ENCODE results near the gene VWA2. TPM values are rescaled to one million over a fixed set of nuclear protein-coding genes. Genes with fewer than 3 reads are reported as not detected.

The VWA2 gene
- total RNA-seq, 4 donors from 2014 or later: 5.0 to 20.8 (median 11.3) TPM

- no peaks in the 10 kb centered on the region for H3K36me3 ChIP-seq
- peaks cover 0 to 15% (median 4%) of the 10 kb centered on the region in 4 donors for H3K4me1 ChIP-seq
- H3K27me3 ChIP-seq: no peaks in the 10 kb centered on the region
- no peak overlapping the region for H3K27ac ChIP-seq
- no peak for TF ChIP-seq POLR2A (IDR thresholded peaks at IDR 0.05)
- TF ChIP-seq, protein P1, sequence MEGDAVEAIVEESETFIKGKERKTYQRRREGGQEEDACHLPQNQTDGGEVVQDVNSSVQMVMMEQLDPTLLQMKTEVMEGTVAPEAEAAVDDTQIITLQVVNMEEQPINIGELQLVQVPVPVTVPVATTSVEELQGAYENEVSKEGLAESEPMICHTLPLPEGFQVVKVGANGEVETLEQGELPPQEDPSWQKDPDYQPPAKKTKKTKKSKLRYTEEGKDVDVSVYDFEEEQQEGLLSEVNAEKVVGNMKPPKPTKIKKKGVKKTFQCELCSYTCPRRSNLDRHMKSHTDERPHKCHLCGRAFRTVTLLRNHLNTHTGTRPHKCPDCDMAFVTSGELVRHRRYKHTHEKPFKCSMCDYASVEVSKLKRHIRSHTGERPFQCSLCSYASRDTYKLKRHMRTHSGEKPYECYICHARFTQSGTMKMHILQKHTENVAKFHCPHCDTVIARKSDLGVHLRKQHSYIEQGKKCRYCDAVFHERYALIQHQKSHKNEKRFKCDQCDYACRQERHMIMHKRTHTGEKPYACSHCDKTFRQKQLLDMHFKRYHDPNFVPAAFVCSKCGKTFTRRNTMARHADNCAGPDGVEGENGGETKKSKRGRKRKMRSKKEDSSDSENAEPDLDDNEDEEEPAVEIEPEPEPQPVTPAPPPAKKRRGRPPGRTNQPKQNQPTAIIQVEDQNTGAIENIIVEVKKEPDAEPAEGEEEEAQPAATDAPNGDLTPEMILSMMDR (IDR thresholded peaks at IDR 0.05): no peak
- DNase-seq: no peak
- peak overlapping the region in 3 of 4 donors; percentile 30 to 62 (median 55) for H3K4me3 ChIP-seq
- H3K9me3 ChIP-seq: no peaks in the 10 kb centered on the region
Measured at GRCh38 chr10:114239994-114240345, 916 bp downstream of the VWA2 start.

DNA sequence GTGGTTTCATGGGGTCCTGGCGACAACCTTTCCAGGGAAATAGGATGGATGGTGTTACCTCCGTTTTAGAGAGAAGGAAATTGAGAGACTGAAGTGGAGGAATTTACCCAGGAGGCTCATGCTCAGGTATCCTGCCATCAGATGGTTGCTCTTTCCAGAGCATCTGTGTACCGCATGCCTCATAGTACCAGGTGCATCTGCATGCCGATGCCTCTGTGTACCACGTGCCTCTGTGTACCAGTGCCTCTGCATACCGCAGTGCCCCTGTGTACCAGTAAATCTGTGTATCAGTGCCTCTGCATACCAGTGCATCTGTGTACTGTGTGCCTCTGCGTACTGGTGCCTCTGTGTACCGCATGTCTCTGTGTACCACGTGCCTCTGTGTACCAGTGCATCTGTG is 3.2 kb downstream of the VWA2 start:
- Histone ChIP-seq H3K27ac (no peak overlapping the region), H3K9me3 (no peaks in the 10 kb centered on the region), H3K27me3 (no peaks in the 10 kb centered on the region), H3K36me3 (no peaks in the 10 kb centered on the region), H3K4me3 (no peak overlapping the region), H3K4me1 (peaks cover 0 to 18% (median 4%) of the 10 kb centered on the region in 4 donors)
- DNase-seq: no peak
- TF ChIP-seq, protein P1 (IDR thresholded peaks at IDR 0.05): no peak
- TF ChIP-seq POLR2A (IDR thresholded peaks at IDR 0.05): no peak

- no peak overlapping the region for H3K27ac ChIP-seq
- peaks cover 0 to 18% (median 4%) of the 10 kb centered on the region in 4 donors for H3K4me1 ChIP-seq
- no peak for TF ChIP-seq POLR2A (IDR thresholded peaks at IDR 0.05)
- TF ChIP-seq, protein P1 (IDR thresholded peaks at IDR 0.05): no peak
- no peak for DNase-seq
- H3K36me3 ChIP-seq: no peaks in the 10 kb centered on the region
- H3K9me3 ChIP-seq: no peaks in the 10 kb centered on the region
- no peaks in the 10 kb centered on the region for H3K27me3 ChIP-seq
- no peak overlapping the region for H3K4me3 ChIP-seq
Measured at GRCh38 chr10:114243661-114244060, 4.6 kb downstream of the VWA2 start.

DNA sequence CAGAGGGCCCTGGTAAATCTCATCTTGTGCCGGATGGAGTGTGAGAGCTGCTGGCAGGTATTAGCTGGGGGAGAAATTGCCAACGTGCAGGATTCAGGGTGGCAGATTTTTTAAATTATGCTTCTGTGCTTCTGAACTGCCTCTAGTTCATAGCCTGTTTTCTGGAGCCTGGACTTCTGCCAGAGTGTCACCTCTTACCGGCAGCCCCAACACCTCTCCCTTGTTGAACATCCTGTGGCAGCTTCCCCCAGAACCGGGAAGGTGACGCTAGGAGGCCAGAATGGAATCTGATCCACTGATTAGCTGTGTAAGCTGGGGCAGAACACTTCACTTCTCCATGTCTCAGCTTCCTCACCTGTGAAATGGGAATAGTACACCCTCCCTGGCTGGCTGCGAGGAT is 5.1 kb downstream of the VWA2 start:
- no peaks in the 10 kb centered on the region for H3K36me3 ChIP-seq
- peaks cover 0 to 18% (median 3%) of the 10 kb centered on the region in 4 donors for H3K4me1 ChIP-seq
- H3K9me3 ChIP-seq: no peaks in the 10 kb centered on the region
- H3K27ac ChIP-seq: no peak overlapping the region
- H3K4me3 ChIP-seq: no peak overlapping the region
- TF ChIP-seq, protein P1 (IDR thresholded peaks at IDR 0.05): no peak
- TF ChIP-seq POLR2A (IDR thresholded peaks at IDR 0.05): no peak
- DNase-seq: no peak
- no peaks in the 10 kb centered on the region for H3K27me3 ChIP-seq

- DNase-seq: peak in 2 of 3 donors; percentile 53 to 55
- Histone ChIP-seq H3K4me3 (no peak overlapping the region), H3K36me3 (no peaks in the 10 kb centered on the region), H3K4me1 (peaks cover 0 to 9% (median 0%) of the 10 kb centered on the region in 4 donors), H3K9me3 (no peaks in the 10 kb centered on the region), H3K27me3 (no peaks in the 10 kb centered on the region), H3K27ac (peak overlapping the region in 3 of 4 donors; percentile 26 to 67 (median 46))
- TF ChIP-seq, protein P1 (IDR thresholded peaks at IDR 0.05): no peak
- no peak for TF ChIP-seq POLR2A (IDR thresholded peaks at IDR 0.05)
Measured at GRCh38 chr10:114245121-114245791, 6.2 kb downstream of the VWA2 start.

All from Peyer's patch (tissue), 4 donors.